Fibroblast of peridontal ligament (primary cell): ENCODE data around the gene LAMA2.
A peak's percentile ranks its signal among the peaks of the same experiment; 100 is the strongest.

ENCODE experiments used
- DNase-seq: peaks from one replicate; pipeline ENCODE4 v3.0.0-alpha.2; 2010; ENCODE audit errors: extremely low read depth

LAMA2 gene

GRCh38 chr6:128899341-128900050 is 16.6 kb downstream of the LAMA2 start:
- DNase-seq = peak; percentile 74

DNA sequence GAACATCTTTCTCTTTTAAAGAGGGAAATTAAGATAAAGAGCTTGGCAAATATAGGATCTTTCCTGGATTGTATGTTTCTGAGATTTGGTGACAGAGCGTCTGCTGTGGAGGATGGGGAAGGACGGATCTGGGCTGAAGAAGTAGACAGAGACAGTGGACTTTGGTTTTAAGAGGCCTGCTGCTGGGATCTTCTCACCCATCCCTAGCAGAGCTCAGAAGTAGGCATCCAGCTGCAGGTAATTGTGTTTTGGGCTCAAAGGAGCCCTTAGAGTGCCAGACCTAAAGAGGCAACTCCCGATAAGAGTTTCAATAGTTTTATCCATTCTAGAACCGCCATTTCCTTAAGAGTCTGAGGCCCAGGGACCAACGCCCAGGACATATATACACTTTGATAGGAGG is 20.8 kb downstream of the LAMA2 start:
- DNase-seq = no peak

- peak; percentile 22 for DNase-seq
Observed at GRCh38 chr6:128914051-128914450, 31.1 kb downstream of the LAMA2 start.

DNA sequence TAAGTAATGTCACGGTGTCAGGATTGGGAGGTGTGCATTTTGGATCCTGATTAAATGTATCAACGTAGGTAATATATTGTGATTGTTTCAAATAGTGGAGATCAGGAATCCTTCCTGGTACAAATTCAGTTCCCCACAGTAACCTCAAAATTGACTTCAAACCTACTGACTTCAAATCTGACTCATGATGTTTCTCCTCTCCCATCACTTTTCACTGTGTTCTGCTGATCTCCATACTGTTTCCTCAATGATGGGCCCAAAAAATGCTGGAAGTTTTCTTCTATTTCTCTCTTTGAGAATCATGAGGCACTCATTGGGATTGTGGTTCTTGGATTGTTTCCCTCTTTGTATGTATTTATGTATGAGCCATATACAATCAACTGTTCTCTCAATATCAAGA is 35.9 kb downstream of the LAMA2 start:
- DNase-seq = no peak

DNA sequence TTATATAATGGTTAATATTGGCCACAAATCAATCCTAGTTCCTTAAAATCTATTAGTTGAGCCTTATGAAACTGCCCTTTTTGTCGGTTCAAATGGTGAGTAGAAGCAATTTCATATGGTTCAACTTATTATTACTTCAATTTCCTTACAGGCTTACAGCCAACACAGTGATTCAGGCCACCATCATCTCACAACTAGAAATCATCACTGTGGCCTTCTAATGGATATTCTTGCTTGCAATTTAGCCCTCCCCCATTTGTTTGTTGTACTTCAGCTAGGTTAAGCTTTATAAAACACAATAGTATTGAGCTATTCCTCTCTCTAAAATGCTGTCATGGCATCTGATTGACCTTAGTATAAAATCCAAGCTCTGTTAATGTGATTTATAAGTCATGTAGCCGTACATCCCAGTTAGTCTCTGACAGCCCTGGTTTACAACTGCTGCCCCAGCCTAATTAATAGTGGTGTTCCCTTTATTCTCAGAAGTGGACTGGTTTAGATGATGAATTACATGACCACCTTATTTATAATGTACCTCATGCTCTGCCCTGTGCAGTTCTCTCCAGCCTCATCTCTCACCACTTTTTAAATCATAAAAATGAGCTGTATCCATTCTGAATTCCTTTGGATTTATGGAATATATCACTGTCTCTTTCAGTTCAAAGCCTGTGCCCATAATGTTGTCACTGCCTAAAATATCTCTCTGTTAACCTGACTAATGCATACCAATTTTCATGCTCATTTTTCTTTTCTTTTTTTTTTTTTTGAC is 36.7 kb downstream of the LAMA2 start:
- peak; percentile 63 for DNase-seq

- DNase-seq = no peak
Observed at GRCh38 chr6:128925765-128926164, 42.8 kb downstream of the LAMA2 start.

- no peak for DNase-seq
Observed at GRCh38 chr6:128929869-128930268, 46.9 kb downstream of the LAMA2 start.

DNA sequence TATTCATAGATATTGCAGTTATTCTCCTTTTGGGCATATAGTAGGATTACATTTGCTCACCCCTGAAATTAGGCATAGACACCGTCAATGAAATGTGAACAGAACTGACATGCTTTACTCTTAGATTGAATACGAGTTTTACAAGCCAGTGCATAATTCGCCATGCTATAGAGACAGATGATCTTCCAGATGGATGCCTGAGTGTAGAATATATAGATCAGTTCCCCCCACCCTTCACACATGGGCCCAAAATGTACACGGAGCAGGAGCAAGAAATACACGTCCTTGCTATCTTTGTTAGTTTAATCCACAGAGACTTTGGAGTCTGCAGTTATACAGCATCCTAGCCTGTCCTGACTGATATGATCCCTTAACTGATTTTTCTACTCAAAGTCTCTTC is 47.4 kb downstream of the LAMA2 start:
- DNase-seq = no peak

DNA sequence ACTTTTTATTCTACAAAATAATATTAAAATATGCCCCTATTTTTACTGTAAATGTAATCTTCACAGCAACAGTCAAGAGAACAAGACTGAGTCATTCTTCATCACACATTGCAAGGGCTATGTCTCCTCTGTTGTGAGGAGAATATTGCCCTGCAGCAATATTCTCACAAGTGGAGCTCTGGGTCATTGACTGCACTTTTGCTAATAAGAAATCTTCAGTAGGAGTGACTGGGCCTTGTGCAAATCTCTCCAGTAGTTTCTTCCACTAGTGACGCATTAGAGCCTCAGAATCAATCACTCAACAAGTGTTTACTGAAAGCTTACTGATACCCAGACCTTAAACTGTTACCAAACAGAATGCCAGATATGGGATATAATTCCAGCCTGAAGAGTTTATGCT is 49.1 kb downstream of the LAMA2 start:
- peak; percentile 13 for DNase-seq

- DNase-seq = no peak
Observed at GRCh38 chr6:128950864-128951263, 67.9 kb downstream of the LAMA2 start.

- no peak for DNase-seq
Observed at GRCh38 chr6:128952902-128953301, 70.0 kb downstream of the LAMA2 start.

GRCh38 chr6:128954308-128955043 is 71.5 kb downstream of the LAMA2 start:
- no peak for DNase-seq

DNA sequence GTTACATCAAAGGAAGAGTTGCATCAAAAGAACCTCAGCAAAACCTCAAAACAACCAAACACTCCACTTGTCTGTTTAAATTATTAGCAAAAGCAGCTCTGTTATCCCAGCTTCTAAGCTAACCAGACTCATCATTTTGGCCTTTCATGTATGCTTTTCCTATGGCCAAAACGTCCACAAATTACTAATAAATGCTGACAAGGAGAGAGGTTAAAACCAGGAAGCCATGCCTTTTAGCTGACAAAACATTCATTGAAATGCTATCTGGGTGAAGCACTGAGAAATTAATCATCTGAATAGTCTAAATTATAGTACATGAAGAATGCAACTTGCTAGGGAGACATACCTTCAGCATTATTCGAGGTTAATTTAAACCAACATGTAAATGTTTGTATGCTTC is 80.6 kb downstream of the LAMA2 start:
- DNase-seq = no peak

DNA sequence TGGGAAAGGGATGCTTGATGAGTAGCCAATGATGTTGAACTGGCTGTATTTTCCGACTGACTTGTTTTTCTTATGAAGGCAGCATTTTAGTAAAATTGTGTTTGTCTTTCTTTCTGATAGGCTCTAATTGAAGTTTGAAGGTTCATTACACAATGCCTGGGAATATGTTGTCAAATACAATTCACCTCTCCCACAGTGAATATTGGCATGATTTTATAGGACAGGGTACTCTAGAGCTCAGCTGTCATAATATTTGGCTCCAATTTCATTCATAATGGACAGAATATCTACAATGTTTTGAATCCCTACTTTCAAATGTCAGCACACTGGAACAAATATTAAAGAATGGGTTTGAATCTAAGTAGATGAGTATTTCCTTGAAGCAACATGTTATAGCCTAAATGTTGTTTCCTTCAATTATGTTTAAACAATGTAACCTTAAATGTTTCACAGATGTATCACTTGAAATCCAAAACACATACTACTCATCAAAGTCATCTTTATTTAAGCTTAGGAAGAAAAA is 81.4 kb downstream of the LAMA2 start:
- DNase-seq = peak; percentile 5

DNA sequence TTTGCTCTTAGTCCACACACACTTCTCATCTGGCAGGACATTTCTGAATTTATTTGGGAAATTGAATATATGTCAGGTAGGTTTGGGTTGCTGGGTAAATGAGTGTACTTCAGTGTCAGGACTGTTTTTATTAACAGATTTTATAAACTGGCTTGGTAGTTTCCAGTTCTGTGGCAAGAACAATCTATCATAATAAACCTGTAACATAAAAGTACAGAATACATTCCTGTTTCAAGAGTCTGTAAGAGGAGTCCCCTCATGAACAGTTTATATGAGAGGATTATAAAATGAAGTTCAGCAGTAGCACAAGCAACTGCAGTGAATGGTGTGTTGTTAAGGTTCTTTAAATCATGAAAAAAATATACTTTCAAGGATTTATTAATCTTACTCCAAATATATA is 81.8 kb downstream of the LAMA2 start:
- no peak for DNase-seq

GRCh38 chr6:128966934-128967333 is 84.0 kb downstream of the LAMA2 start:
- no peak for DNase-seq

GRCh38 chr6:128979071-128979470 is 96.1 kb downstream of the LAMA2 start:
- peak; percentile 5 for DNase-seq

DNA sequence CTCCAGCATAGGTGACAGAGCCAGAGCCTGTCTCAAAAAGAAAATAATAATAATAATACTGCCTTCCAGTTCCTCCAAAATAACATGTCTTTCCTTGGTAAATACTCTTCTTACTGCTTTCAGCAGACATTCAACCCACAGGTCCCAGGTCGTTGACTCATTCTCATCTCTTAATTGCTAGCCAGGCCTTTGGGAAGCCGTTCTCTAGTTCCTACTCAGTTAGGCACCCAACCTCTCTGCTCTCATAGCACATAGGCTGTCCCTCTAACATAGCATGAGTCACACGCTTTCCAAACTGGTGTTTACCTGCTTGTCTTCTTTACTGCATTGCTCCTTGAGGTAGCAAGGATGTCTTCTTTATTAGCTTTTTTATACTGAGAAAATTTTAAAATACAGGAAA is 98.8 kb downstream of the LAMA2 start:
- DNase-seq = no peak

- no peak for DNase-seq
Observed at GRCh38 chr6:128990360-128990759, 107.4 kb downstream of the LAMA2 start.

- DNase-seq = no peak
Observed at GRCh38 chr6:128990915-128991314, 108.0 kb downstream of the LAMA2 start.

GRCh38 chr6:128993166-128993565 is 110.2 kb downstream of the LAMA2 start:
- DNase-seq = no peak

- no peak for DNase-seq
Observed at GRCh38 chr6:128997880-128998279, 114.9 kb downstream of the LAMA2 start.
